ENCODE results near the gene UNC13C.

DNA sequence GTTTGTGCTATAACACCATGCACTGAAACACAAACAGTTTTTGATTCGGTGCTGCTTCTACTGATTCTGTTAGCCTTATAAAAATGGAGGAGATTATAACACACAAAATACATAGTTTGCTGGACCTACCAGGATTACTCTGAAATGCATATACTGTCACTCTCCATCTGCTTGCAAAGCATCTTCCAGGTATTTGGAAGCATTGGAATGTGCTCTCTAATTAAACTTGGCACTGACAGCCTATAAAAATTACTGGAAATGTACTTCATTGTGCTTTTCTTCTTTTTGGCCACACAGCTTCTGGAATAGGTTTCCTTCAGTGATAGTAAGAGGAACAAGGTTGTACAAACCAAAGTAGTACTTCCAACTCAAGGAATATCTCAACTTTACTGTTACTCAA, 376.1 kb downstream of the UNC13C start:
- TF ChIP-seq ZEB2 (tag by site-specific recombination; IDR thresholded peaks at IDR 0.05) (no peak), ZNF747 (tag by site-specific recombination; IDR thresholded peaks at IDR 0.05) (no peak), ZNF184 (tag by site-specific recombination; IDR thresholded peaks at IDR 0.05) (no peak), GLIS2 (tag by site-specific recombination; IDR thresholded peaks at IDR 0.05) (no peak), YY1 (tag by site-specific recombination; IDR thresholded peaks at IDR 0.05) (no peak), ZNF23 (tag by site-specific recombination; IDR thresholded peaks at IDR 0.05; ENCODE audit: borderline replicate concordance) (no peak), ZNF707 (tag by site-specific recombination; IDR thresholded peaks at IDR 0.05) (no peak), HOXD13 (CRISPR knock-in tag; IDR thresholded peaks at IDR 0.05; ENCODE audit: borderline replicate concordance) (no peak)
- TF ChIP-seq, protein P1, sequence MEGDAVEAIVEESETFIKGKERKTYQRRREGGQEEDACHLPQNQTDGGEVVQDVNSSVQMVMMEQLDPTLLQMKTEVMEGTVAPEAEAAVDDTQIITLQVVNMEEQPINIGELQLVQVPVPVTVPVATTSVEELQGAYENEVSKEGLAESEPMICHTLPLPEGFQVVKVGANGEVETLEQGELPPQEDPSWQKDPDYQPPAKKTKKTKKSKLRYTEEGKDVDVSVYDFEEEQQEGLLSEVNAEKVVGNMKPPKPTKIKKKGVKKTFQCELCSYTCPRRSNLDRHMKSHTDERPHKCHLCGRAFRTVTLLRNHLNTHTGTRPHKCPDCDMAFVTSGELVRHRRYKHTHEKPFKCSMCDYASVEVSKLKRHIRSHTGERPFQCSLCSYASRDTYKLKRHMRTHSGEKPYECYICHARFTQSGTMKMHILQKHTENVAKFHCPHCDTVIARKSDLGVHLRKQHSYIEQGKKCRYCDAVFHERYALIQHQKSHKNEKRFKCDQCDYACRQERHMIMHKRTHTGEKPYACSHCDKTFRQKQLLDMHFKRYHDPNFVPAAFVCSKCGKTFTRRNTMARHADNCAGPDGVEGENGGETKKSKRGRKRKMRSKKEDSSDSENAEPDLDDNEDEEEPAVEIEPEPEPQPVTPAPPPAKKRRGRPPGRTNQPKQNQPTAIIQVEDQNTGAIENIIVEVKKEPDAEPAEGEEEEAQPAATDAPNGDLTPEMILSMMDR (tag by site-specific recombination; IDR thresholded peaks at IDR 0.05): no peak
- TF ChIP-seq, protein P2, sequence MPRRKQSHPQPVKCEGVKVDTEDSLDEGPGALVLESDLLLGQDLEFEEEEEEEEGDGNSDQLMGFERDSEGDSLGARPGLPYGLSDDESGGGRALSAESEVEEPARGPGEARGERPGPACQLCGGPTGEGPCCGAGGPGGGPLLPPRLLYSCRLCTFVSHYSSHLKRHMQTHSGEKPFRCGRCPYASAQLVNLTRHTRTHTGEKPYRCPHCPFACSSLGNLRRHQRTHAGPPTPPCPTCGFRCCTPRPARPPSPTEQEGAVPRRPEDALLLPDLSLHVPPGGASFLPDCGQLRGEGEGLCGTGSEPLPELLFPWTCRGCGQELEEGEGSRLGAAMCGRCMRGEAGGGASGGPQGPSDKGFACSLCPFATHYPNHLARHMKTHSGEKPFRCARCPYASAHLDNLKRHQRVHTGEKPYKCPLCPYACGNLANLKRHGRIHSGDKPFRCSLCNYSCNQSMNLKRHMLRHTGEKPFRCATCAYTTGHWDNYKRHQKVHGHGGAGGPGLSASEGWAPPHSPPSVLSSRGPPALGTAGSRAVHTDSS (tag by site-specific recombination; IDR thresholded peaks at IDR 0.05): no peak
- TF ChIP-seq, protein P3, sequence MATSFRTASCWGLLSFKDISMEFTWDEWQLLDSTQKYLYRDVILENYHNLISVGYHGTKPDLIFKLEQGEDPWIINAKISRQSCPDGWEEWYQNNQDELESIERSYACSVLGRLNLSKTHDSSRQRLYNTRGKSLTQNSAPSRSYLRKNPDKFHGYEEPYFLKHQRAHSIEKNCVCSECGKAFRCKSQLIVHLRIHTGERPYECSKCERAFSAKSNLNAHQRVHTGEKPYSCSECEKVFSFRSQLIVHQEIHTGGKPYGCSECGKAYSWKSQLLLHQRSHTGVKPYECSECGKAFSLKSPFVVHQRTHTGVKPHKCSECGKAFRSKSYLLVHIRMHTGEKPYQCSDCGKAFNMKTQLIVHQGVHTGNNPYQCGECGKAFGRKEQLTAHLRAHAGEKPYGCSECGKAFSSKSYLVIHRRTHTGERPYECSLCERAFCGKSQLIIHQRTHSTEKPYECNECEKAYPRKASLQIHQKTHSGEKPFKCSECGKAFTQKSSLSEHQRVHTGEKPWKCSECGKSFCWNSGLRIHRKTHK (tag by site-specific recombination; IDR thresholded peaks at IDR 0.05): no peak
- TF ChIP-seq, protein P4, sequence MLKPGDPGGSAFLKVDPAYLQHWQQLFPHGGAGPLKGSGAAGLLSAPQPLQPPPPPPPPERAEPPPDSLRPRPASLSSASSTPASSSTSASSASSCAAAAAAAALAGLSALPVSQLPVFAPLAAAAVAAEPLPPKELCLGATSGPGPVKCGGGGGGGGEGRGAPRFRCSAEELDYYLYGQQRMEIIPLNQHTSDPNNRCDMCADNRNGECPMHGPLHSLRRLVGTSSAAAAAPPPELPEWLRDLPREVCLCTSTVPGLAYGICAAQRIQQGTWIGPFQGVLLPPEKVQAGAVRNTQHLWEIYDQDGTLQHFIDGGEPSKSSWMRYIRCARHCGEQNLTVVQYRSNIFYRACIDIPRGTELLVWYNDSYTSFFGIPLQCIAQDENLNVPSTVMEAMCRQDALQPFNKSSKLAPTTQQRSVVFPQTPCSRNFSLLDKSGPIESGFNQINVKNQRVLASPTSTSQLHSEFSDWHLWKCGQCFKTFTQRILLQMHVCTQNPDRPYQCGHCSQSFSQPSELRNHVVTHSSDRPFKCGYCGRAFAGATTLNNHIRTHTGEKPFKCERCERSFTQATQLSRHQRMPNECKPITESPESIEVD (tag by site-specific recombination; IDR thresholded peaks at IDR 0.05): no peak
- TF ChIP-seq, protein P5, sequence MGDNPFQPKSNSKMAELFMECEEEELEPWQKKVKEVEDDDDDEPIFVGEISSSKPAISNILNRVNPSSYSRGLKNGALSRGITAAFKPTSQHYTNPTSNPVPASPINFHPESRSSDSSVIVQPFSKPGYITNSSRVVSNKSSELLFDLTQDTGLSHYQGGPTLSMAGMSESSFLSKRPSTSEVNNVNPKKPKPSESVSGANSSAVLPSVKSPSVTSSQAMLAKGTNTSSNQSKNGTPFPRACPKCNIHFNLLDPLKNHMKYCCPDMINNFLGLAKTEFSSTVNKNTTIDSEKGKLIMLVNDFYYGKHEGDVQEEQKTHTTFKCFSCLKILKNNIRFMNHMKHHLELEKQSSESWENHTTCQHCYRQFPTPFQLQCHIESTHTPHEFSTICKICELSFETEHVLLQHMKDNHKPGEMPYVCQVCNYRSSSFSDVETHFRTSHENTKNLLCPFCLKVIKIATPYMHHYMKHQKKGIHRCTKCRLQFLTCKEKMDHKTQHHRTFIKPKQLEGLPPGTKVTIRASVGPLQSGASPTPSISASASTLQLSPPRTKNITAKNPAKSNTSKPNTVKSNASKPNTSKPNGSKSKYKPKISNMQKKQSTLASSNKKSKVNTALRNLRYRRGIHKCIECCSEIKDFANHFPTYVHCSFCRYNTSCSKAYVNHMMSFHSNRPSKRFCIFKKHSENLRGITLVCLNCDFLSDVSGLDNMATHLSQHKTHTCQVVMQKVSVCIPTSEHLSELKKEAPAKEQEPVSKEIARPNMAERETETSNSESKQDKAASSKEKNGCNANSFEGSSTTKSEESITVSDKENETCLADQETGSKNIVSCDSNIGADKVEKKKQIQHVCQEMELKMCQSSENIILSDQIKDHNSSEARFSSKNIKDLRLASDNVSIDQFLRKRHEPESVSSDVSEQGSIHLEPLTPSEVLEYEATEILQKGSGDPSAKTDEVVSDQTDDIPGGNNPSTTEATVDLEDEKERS (tag by site-specific recombination; IDR thresholded peaks at IDR 0.05): no peak

Measured in HEK293 (cell line).